ENCODE data around the gene SPEG.

SPEG gene

DNA sequence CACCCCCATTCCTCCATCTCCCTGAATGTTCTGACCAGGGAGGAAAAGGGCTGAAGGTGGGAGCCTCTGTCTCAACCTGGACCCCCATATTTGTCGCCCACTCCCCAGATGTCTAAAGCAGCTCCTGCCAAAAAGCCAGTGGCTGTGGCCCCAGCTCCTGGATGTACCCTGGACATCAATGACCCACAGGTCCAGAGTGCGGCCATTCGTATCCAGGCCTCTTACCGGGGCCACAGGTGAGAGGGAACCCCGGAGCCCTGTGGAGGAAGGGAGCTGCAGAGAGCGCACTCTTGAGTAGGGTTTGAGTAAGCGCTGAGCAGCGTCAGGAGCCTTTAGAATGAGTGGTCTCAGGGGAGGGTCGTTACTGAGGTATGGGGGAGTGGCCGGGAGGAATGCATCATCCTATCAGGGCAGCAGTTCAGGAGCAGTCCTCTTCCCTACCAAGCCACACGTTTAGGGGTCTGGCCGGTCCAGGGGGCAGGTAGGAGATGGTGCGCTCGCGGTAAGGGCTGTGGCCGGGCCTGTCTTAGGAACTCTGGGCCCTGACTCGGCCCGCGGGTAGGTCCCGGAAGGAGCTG lies 61.7 kb downstream of the SPEG start:
- DNase-seq (ENCODE audit: low read depth in 2 of 2): no peak

DNA sequence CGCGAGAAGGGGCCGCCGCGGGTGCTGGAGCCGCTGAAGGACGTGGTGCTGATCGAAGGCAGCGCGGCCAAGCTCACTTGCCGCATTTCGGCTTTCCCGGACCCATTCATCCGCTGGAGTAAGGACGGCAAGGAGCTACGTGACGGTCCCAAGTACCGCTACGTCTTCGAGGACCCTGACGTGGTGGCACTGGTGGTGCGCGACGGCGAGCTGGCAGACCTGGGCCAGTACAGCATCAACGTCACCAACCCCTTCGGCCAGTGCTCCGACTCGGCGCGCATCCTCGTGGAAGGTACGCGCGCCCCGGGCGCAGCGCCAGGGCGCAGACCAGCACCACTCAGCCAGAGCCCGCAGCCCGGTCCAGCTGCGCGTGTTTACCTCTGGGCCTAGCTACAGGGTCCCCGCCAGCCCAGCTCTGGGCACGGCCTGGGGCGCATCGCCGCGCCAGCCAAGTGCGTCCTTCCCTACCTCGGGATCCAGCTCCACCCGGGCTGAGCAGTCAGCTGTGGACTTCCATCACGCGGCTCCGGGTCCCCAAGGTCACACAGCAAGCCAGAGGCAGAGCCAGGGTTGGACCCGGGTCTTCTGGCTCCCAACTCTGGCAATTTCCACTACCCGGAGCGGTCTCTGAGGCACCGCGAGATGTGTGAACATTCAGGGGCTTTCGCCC lies 62.3 kb downstream of the SPEG start:
- DNase-seq (ENCODE audit: low read depth in 2 of 2): no peak

DNA sequence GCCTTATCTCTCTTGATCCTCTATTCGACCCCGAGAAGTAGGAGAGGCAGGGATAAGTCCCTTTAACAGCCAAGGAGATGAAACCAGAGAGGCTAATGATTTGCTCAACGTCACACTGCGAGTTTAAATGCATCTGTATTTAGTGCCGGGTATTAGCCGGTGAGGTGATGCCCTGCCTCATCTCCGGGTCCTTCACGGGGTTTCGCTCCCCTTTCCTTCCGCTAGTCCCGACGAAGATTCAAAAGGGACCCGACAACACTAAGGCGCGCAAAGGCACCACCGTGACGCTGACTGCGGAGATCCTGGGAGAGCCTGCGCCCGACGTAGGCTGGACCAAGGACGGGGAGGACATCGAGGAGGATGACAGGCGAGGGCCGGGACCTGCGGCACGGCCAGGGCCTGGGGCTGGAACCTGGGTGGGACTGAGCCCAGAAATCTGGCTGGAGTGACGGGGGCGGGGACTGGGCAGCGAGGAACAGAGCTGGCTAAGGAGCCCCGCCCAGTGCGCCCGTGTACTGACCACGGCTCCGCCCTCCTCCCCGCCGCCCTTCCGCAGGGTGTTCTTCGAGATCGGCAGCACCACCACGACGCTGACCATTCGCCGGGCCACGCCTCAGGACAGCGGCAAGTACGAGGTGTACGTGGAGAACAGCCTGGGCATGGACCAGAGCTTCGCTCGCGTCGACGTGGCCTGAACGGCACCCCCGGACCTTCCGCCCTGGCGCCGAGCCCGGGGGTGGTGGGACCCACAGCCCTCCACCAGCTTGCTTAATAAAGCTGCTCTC lies 63.0 kb downstream of the SPEG start:
- no peak for DNase-seq (ENCODE audit: low read depth in 2 of 2)

DNA sequence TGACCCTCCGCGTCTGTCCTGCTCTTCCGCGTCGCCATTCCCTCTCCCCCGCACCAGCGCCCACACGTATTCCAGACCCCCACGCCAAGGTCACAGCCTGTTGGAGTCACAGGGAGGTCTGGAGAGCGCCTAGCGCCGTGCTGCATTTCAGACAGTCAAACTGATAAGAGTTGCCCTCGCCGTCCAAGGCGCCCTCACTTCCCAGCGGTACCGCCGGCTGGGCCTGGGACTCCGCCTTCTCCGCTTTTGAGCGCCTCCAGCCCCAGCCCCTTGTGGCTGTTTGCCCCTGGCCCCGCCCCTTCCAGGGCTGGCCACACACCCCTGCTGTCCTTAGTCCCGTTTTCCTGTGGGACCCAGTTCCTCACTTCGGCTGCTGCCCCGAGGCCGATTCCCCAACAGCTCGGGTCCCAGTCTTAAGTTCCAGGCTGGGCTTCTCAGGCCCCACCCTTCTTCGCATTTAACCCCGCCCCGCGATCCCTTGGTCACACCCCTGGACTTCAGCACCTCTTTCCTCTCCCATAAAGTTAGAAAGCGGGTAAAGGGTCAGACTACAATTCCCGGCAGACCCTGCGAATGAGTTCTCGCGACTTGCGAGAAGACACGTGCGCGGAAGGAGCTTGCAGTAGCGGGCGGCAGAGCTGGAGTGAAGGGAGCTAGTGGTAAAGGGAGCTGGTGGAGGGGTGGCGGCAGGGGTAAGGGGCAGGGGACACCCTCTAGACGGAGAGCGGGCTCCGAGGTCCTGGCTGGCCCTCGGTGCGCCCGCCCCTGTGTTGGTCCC lies 63.8 kb downstream of the SPEG start, which contains the start of gene GMPPA:
GMPPA (plus strand) TSS at position 612 of the 778 bp plus-strand sequence. CDS start 1,085 bp downstream, outside the sequence.
- DNase-seq (ENCODE audit: low read depth in 2 of 2): peak; percentile 85 to 93

DNA sequence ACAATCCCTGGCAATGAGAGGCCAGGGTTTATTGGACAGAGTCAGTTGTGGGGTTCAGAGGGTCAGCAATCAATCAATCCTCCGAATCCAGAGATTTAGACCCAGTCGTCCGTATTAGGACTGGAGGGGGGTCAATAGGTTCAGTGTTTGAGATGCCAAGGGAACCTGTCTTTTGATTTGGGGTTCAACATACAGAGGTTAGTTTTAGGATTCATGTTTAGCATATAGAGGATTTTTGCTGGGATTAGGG lies 64.3 kb downstream of the SPEG start:
- DNase-seq (ENCODE audit: low read depth in 2 of 2): no peak

DNA sequence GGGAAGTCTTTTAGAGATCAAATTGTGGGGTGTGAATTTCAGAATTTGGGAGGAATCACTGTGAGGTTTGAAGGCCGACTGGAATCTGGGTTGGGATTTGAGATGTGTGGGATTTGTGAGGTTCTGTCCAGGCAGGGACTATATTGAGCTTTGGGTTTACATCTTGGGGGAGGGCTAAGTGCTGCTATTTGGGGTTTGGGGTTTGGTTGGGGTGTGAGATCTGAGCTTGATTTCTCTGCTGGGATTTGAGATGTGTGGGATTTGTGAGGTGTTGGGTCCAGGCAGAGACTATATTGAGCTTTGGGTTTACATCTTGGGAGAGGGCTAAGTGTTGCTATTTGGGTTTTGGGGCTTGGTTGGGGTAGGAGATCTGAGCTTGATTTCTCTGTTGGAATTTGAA lies 64.9 kb downstream of the SPEG start:
- no peak for DNase-seq (ENCODE audit: low read depth in 2 of 2)

DNA sequence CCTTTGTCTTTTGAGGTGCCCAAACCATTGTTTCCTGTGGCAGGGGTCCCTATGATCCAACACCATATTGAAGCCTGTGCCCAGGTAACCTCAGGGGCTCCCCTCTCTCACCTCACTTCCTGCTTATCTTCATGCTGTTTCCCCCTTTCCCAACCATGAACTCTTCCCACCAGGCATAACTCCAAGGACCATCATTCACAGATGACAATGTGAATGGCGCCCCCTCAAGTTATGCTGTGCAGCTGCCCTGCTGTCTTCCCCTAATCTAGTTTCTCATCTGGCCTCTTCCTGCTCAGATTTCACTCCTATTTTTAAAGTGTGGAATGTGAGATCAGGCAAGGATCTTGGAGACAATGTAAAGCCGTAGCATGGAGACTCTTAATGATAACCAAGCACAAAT lies 65.5 kb downstream of the SPEG start:
- no peak for DNase-seq (ENCODE audit: low read depth in 2 of 2)

DNA sequence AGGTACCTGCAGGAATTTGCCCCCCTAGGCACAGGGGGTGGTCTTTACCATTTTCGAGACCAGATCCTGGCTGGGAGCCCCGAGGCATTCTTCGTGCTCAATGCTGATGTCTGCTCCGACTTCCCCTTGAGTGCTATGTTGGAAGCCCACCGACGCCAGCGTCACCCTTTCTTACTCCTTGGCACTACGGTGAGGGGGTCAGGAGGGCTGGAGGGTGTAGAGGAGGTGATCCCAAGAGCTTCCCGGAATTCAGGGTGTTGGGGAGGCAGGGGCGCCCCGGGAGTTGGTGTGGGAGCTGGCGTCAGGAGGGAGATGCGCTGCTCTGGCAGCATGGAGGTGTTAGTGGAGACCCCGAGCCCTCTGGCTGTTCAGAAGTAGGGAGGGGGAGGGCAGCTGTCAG lies 67.2 kb downstream of the SPEG start:
- no peak for DNase-seq (ENCODE audit: low read depth in 2 of 2)

DNA sequence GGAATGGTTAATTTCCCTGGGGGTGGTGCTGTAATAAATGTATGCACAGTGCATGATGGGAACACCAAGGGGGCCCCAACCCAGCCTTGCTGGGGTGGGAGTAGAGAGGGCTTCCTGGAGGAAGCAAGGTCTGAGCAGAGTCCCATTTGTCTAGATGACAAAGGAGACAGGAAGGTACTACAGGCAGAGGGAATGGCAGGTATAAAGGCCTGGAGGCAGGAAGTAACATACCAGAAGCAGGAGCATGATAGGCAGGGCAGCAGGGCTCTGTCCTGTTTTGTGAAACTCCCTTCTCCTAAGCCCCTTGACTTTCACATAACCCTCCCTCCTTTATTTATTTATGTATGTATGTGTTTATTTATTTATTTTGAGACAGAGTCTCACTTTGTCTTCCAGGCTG lies 68.0 kb downstream of the SPEG start:
- no peak for DNase-seq (ENCODE audit: low read depth in 2 of 2)

DNA sequence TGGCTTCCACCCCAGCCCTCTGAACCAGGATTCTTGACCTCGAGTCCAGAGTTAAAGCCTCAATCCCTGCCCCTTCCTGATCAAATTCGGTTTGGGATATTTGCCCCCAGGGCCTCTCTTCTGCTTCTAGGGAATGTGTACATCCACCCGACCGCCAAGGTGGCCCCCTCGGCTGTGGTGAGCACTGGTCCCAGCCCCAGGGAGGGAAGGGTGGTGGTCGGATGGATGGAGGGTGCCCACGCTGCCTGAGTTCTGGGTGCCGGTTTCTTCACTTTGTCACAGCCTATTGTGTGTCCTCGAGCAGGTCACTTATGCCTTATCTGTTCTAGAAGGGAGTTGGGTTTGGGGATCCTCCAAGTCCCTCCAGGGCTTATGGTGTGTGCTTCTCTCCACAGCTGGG lies 70.9 kb downstream of the SPEG start:
- DNase-seq (ENCODE audit: low read depth in 2 of 2): no peak

DNA sequence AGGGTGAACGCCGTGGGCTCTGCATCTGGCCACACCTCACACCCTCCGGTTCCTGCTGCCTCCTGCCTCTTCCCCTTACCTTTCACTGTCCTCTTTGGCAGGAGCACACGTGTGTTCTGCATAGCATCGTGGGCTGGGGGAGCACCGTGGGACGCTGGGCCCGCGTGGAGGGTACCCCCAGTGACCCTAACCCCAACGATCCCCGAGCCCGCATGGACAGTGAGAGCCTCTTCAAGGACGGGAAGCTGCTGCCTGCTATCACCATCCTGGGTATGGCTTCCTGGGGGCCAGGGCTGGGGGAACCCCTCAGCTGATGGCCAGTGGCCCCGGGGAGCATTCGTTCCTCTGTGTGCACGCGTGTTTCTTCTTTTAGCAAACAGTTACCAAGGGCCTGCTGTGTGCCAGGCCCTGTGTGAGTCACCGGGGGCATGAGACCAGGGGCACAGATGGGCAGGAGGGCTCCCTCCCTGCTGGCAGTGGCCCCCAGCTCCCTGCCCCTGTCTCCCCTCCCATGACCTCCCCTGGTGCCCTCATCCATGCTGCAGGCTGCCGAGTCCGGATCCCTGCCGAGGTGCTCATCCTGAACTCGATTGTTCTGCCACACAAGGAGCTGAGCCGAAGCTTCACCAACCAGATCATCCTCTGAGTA lies 71.6 kb downstream of the SPEG start:
- DNase-seq (ENCODE audit: low read depth in 2 of 2): no peak

DNA sequence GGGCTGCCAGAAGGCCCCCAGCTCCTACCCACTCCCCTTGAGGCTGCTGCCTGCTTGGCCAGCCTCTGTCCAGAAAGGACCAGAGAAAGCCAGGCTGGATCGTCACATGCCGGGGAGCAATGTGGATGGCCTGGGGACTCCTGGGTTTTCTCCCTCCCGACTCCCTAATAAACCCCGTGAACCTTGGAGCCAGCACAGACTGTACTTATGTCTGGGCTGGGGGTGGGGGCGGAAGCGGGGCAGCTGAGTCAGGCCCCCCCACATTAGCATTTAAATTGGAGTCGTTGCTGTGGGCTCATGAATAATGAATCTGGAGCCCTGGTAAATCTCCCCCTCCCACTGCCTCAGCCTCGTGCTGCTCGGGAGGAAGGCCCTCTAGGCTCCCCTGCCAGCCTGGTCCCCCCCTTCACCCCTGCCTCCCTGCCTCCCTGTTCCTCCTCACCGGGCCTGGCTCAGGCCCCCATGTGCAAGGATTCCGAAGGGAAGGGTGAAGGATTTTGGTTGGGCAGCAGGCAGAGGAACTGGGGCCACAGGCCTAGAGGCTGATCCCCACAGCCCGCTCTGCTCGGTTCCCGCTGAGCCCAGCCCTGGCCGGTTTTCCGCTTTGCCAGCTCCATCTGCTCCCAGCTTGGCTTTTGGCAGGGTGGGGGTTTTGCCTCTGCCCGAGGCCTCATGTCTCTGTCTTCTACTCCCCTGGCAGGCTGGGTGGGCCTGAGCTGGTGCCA lies 72.3 kb downstream of the SPEG start:
- DNase-seq (ENCODE audit: low read depth in 2 of 2): no peak

DNA sequence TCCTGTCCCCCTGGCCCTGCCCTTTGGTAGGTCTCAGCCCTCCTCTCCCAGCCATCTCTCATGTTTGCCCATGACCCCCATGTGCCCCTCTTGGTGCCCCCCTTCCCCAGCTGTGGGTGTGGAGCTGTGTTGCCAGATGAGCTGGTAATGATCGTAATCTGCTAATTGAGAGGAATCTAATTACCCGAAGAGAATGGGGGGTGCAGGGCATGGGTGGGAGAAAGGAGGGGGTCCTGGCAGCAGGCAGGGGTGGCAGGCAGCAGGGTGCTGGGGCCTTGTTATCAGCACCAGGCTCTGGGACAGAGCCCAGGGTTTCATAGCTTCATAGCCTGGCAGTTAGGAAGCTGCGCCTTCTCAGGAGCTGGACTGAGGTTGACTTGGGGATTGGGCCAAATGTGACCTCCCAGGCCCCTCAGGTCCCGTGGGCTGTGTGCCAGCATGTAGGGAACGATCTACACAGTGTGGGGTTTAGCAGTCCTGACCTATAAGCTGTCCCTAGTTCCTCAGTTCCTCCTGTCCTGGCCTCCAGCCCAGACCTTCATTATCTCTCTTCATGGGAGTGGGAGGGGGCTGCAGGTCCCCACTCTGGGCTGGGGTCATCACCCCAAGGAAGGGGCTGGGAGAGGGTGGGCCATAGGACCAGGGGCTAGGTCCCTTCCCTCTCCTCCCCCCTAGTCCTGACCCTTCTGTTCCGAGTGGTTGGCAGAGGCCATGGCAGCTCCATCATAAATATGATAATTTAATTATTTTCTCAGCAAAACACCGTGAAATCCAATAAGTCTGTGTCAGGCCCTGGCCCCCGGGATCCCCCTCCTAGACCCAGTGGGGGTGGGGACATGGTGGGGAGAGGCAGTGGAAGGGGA lies 73.2 kb downstream of the SPEG start:
- no peak for DNase-seq (ENCODE audit: low read depth in 2 of 2)

DNA sequence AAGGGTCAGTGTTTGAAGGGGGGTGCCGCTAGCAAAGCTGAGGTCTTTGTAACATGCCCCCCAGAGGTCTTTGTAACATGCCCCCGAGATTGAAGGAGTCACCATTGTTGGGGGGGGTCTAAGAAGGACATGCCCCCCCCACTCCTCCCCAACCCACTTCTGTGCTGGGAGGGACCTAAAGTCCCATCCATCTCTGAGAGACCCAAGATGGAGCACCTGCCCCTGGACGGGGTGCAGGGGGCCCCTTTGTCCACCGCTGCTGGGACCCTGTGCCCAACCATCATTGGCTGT lies 73.7 kb downstream of the SPEG start:
- no peak for DNase-seq (ENCODE audit: low read depth in 2 of 2)

DNA sequence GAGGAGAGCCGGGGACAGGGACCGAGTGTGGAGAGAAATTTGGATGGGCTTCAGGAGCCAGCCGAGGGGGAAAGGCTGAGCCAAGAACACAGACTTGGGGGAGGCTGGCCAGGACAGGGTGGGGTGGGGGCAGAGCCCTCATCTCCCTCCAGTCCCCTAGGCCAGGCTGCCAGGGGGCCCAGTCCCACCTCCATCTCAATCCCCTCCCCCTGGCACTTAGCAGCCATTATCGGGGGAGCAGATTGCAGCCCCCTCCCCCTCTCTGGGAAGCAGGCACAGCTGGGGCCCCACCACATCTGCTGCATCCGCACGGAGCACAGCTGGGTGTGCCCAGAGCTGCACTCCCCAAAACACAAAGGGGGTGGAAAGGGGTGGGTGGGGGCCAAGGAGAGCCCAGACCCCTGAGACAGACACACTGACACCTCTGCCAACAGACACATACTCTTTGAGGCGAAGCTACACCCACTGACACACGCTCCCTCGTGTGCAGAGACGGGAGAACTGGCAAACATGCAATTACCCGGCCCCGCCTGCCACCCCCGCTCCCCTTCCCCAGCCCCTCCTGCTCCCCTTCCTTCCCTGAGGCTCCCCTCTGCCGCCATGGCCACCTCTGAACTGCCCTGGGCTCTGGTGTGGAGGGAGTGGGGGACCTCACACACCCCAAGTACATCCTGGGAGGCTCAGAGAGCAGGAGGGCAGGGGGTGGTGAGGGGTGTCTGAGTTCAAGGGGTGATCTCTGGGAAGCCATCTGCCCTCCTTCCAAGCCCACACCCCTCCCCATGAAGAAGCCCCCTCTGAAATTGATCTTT lies 74.5 kb downstream of the SPEG start:
- no peak for DNase-seq (ENCODE audit: low read depth in 2 of 2)

DNA sequence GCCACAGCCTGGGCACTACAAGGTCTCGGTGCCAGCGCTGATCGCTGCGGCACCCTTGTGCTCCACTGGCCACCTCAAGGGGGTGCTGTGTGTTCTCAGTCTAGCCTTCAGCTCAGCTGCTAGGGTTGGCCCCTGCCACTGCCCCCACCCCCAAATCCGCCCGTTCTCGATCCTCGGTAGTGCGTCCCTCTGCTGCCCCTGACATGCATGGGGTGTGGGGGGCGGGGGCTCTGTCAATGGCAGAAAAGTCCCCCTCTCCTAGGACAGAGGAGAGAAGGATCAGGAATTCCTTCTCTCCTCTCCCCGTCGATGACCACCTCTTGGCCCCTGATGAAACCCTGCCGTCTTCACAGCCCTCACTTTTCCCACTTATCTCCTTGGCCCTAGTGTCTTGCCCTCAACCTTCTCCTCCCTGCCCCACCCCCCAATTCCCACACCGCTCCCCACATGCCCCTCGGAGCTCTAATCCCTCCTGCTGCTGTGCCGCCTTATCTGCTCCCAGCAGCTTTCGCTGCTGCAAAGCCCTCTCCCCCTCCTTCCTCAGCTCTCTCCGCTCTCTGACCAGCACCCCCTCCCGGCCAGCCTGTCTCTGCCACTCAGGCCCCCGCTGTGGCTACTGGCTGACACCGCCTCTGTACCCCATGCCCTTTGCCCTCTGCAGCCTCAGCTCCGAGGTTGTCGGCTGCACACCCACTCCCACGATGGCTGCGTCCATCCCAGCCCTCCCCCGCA lies 75.3 kb downstream of the SPEG start:
- DNase-seq (ENCODE audit: low read depth in 2 of 2): peak; percentile 41 to 56

DNA sequence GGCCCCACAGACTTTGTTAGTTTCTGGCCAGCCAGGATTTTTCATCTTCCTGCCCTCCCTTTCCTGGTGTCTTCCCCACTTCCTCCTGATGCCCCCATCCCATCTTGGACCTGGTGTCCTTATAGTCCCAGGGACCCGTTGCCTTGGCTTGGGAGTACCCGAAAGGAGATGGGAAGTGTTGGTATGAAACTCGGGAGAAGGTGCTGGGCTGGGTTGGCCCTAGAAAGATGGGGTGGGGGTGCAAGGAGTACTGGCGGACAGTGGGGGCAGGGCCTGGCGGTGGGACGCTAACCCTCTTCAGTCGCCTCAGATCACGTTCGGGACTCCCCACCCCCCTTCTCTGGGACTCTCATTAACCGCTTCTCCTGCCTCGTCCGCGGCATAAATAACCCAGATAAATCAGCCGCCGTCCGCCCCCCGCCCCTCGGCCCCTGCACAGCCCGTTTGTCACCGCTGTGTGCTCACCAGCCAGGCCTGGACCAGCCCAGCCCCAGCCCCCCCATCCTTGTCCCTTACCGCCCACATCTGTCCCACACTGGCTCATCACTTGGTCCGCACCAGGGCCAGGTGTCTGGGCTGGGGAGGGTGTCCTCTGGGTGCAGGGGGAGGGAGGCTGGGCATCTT lies 76.0 kb downstream of the SPEG start:
- DNase-seq (ENCODE audit: low read depth in 2 of 2): no peak

DNA sequence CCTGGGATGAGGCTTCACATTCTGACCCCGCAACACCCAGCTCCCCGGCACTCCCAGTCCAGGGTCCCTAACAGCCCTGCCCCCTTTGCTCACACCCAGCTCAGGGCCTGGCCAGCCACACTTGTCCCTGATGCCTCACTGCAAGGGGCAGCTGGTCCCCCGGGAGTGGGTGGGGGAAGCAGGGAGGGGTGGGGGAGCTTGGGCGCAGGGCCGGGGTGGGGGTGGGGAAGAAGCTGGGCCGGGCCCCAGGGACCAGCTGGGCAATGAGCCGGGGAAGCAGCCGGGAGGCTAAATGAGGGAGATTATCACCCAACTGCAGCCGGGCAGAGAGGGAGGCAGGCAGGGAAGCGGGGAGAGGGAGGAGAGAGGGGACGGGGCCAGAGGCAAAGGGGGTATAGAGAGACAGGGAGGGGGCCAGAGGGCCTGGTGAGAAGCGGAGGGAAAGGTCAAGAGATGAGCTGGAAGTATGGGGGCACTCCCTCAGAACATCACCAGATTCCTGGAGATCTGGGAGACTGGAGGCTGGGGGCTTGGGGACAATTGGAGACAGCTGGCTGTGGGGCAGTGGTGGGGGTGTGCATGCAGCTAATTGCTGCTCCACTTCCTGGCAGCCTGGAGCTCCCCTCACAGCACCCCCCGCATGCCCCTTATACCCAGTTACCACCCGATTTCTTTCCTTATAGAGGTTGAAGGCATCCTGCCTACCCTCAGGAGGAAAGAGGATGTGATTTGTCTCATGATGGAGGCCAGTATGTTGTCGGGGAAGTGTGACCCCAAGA lies 77.1 kb downstream of the SPEG start:
- no peak for DNase-seq (ENCODE audit: low read depth in 2 of 2)

Measured in stimulated activated CD4-positive, alpha-beta T cell treated with anti-CD3 and anti-CD28 coated beads, Interleukin-4, amount 100 ng/mL, for 48 hours (primary cell).